HEK293T (cell line): ENCODE results near the gene FASTKD1.

Source experiments
- ARNT ChIP-seq: fragments of 450-650 bp; IDR thresholded peaks from 2 replicates; pipeline ENCODE4 v1.6.1; 2017; ENCODE audit warnings: mild to moderate bottlenecking
- ELF4 ChIP-seq: fragments of 450-650 bp; IDR thresholded peaks from 2 replicates; pipeline ENCODE4 v1.6.1; 2017; ENCODE audit warnings: antibody characterized with exemption
- FOXA1 ChIP-seq: fragments of 450-650 bp; IDR thresholded peaks from 2 replicates; pipeline ENCODE4 v1.6.1; 2016; ENCODE audit warnings: mild to moderate bottlenecking
- FOXK2 ChIP-seq: fragments of 450-650 bp; IDR thresholded peaks from 2 replicates; pipeline ENCODE4 v1.6.1; 2016; ENCODE audit warnings: mild to moderate bottlenecking
- FOXM1 ChIP-seq: fragments of 450-650 bp; IDR thresholded peaks from 2 replicates; pipeline ENCODE4 v1.6.1; 2017; ENCODE audit warnings: mild to moderate bottlenecking, borderline replicate concordance
- HDGF ChIP-seq: fragments of 450-650 bp; IDR thresholded peaks from 2 replicates; pipeline ENCODE4 v1.6.1; 2017; ENCODE audit warnings: antibody characterized with exemption, borderline replicate concordance
- L3MBTL2 ChIP-seq: fragments of 450-650 bp; conservative IDR thresholded peaks from 2 replicates; pipeline ENCODE4 v1.6.1; 2016; ENCODE audit warnings: mild to moderate bottlenecking
- LEF1 ChIP-seq: fragments of 450-650 bp; IDR thresholded peaks from 2 replicates; pipeline ENCODE4 v1.6.1; 2017; ENCODE audit warnings: mild to moderate bottlenecking, borderline replicate concordance
- NFRKB ChIP-seq: fragments of 450-650 bp; IDR thresholded peaks from 2 replicates; pipeline ENCODE4 v1.6.1; 2016; ENCODE audit warnings: mild to moderate bottlenecking, moderate library complexity
- SP1 ChIP-seq: fragments of 450-650 bp; IDR thresholded peaks from 2 replicates; pipeline ENCODE4 v1.6.1; 2017
- SUZ12 ChIP-seq: fragments of 450-650 bp; IDR thresholded peaks from 2 replicates; pipeline ENCODE4 v1.6.1; 2016; ENCODE audit warnings: mild to moderate bottlenecking
- TARDBP ChIP-seq: fragments of 450-650 bp; IDR thresholded peaks from 2 replicates; pipeline ENCODE4 v1.6.1; 2016
- ZNF384 ChIP-seq: fragments of 450-650 bp; IDR thresholded peaks from 2 replicates; pipeline ENCODE4 v1.6.1; 2016
- TF ChIP-seq, protein P1 (sequence below): fragments of 450-650 bp; IDR thresholded peaks from 2 replicates; pipeline ENCODE4 v1.6.1; 2016

DNA sequence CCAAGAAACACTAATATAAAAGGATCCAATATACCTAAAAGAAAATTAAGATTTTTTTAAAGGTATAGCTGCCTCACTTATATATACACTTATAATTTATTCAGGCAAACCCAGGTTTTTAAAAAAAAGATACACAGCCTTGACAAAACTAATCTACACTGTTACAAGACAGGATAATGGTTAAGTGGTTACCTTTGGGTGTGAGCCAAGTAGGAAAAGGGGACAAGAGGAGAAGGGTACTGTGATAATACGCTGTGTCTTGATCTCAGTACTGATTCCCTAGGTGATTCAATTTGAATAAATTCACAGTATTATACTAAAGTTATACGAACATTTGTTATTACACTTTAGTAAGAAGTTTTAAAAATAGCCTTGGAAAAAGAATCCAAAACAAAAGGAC is 33.5 kb downstream of the FASTKD1 start:
- TF ChIP-seq FOXM1 (no peak), FOXK2 (no peak), TARDBP (no peak), SUZ12 (no peak), SP1 (no peak), ARNT (no peak), LEF1 (no peak), ELF4 (no peak), HDGF (no peak), FOXA1 (no peak), L3MBTL2 (no peak), NFRKB (no peak), ZNF384 (no peak)
- TF ChIP-seq, protein P1, sequence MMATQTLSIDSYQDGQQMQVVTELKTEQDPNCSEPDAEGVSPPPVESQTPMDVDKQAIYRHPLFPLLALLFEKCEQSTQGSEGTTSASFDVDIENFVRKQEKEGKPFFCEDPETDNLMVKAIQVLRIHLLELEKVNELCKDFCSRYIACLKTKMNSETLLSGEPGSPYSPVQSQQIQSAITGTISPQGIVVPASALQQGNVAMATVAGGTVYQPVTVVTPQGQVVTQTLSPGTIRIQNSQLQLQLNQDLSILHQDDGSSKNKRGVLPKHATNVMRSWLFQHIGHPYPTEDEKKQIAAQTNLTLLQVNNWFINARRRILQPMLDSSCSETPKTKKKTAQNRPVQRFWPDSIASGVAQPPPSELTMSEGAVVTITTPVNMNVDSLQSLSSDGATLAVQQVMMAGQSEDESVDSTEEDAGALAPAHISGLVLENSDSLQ = no peak
